Measurements from ENCODE around the gene MRPS30.

- TF ChIP-seq CTCF (conservative IDR thresholded peaks at IDR 0.05; ENCODE audit: low read depth in 2 of 2) (peak; percentile 50 to 56), POLR2AphosphoS5 (IDR thresholded peaks at IDR 0.05; ENCODE audit: low read depth) (no peak)
- TF ChIP-seq, protein P1, sequence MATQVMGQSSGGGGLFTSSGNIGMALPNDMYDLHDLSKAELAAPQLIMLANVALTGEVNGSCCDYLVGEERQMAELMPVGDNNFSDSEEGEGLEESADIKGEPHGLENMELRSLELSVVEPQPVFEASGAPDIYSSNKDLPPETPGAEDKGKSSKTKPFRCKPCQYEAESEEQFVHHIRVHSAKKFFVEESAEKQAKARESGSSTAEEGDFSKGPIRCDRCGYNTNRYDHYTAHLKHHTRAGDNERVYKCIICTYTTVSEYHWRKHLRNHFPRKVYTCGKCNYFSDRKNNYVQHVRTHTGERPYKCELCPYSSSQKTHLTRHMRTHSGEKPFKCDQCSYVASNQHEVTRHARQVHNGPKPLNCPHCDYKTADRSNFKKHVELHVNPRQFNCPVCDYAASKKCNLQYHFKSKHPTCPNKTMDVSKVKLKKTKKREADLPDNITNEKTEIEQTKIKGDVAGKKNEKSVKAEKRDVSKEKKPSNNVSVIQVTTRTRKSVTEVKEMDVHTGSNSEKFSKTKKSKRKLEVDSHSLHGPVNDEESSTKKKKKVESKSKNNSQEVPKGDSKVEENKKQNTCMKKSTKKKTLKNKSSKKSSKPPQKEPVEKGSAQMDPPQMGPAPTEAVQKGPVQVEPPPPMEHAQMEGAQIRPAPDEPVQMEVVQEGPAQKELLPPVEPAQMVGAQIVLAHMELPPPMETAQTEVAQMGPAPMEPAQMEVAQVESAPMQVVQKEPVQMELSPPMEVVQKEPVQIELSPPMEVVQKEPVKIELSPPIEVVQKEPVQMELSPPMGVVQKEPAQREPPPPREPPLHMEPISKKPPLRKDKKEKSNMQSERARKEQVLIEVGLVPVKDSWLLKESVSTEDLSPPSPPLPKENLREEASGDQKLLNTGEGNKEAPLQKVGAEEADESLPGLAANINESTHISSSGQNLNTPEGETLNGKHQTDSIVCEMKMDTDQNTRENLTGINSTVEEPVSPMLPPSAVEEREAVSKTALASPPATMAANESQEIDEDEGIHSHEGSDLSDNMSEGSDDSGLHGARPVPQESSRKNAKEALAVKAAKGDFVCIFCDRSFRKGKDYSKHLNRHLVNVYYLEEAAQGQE (IDR thresholded peaks at IDR 0.05; ENCODE audit: unreplicated experiment): no peak
These were observed 54.1 kb downstream of the MRPS30 start for GRCh38 chr5:44862808-44863207.
